ENCODE results near the gene SH3BGR.

The SH3BGR gene

DNA sequence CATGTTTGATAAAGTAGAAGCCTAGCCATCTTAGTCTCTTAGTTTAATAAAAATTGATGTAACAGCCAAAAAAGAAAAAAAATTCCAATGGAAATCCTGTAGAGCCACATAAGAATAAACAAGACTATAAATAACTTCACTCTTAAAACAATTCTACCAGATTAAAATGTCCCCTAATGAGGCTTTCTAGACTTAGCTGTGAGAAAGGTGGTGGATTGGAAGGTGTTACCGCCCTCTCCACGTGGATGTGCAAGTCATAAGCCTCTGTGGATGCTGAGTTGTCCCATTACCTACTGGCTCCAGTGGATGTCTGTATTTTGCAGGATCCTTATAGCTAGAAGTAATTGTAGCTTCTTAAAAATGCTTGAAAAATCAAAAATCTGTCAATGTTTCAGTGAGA is 20.8 kb upstream of the SH3BGR start:
- H3K4me3 ChIP-seq (ENCODE audit: low read depth, low read length) = no peak overlapping the region
- DNase-seq (ENCODE audit: low read depth) = no peak
- no peak for TF ChIP-seq CTCF (conservative IDR thresholded peaks at IDR 0.05; ENCODE audit: low read depth, low read length)

DNA sequence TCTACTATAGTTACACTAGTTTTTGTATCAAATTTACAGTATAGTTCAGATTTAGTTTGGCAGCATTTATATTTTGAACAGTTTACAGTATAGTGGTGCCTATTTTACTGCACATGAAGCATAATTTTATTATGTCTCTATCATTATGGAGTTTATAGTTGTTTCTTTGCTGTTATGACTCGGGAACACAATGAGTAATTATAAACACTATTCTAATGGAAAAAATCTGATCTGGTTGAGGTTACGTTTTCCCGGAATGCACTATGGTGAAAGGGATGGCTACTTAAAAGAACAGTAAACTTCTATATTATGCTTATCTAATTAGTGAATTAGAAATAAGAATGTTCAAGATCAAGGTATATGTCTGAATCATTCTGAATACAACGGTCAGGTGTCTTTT is 16.8 kb upstream of the SH3BGR start:
- no peak for TF ChIP-seq CTCF (conservative IDR thresholded peaks at IDR 0.05; ENCODE audit: low read depth, low read length)
- DNase-seq (ENCODE audit: low read depth) = no peak
- H3K4me3 ChIP-seq (ENCODE audit: low read depth, low read length) = no peak overlapping the region

DNA sequence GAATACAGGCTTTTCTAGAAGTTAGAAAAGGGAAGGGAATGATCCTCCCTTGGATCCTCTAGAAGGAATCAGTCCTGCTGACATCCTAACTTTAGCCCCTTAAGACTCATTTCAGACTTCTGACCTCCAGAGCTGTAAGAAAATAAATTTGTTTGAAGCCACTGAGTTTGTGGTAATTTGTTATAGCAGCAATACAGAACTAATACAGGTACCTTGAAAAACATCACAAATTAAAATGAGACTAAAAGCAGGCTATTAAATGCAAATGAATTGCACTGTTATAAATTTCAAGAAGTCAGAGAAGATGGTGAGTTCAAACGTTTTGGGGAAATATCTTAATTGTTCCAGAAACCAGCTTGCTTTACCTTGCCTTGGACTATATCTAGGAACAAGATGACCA is 12.5 kb upstream of the SH3BGR start:
- no peak overlapping the region for H3K4me3 ChIP-seq (ENCODE audit: low read depth, low read length)
- no peak for DNase-seq (ENCODE audit: low read depth)
- no peak for TF ChIP-seq CTCF (conservative IDR thresholded peaks at IDR 0.05; ENCODE audit: low read depth, low read length)

- peak; percentile 87 for TF ChIP-seq CTCF (conservative IDR thresholded peaks at IDR 0.05; ENCODE audit: low read depth, low read length)
- H3K4me3 ChIP-seq (ENCODE audit: low read depth, low read length) = no peak overlapping the region
- DNase-seq (ENCODE audit: low read depth) = peak; percentile 79
Measured at GRCh38 chr21:39441502-39442475, 10.0 kb upstream of the SH3BGR start.

- peak overlapping the region; percentile 92 for H3K4me3 ChIP-seq (ENCODE audit: low read depth, low read length)
- DNase-seq (ENCODE audit: low read depth) = peak; percentile 56
- TF ChIP-seq CTCF (conservative IDR thresholded peaks at IDR 0.05; ENCODE audit: low read depth, low read length) = no peak
Measured at GRCh38 chr21:39444421-39445180, 7.2 kb upstream of the SH3BGR start.

DNA sequence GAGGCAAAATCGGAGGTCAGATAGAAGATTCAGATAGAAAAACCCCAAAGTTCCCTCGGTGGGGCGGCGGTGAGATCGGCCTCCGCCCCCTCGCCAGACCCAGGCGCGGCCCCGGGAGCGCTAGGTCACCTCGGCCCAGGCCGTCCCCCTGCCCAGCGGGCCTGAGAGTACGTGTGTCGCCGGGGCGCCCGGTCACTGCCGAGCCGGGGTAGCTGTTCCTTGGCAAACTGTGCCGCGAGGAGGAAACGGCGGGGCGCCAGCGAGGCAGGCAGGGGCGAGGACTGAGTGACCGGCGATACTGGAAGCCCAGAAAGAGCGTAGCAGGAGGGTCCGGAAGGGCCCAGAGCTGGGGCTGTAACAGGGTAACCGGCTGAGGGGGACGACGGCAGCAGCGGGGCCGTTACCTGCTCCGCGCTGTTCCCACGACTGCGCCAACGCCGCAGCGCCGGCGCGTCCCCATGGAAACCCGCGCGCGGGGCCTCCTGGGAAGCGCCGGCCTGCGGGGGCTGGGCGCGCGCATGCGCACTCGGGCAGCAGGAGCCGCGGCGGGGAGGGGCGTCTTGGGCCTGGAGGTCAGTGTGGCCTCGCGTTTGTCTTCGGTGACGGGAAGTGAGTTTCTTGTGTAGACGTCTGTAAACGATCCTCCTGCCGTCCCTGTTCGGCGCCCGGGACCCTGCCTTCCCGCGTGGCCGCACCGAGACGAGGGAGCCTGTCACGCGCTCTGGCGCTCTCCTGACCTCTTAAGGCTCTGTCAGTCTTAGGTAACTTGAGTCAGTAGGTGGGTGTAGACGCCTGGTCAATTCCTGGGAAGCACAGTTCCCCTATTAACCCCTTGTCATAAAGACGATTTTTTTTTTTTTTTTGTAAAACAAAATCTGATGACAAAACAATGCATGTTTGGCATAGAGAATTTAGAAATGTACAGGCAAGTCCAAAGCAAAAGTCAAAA is 6.2 kb upstream of the SH3BGR start, which contains the start of gene LCA5L:
Gene LCA5L (minus strand): TSS at position 458 of the 949 bp plus-strand sequence. CDS start 17,285 bp downstream, outside the sequence.
- TF ChIP-seq CTCF (conservative IDR thresholded peaks at IDR 0.05; ENCODE audit: low read depth, low read length) = peak; percentile 37
- H3K4me3 ChIP-seq (ENCODE audit: low read depth, low read length) = peak within 1 kb of the TSS; percentile 92
- DNase-seq (ENCODE audit: low read depth) = peak; percentile 89
